NCI-H82 treated with DMSO at 0.1 percent for 48 hours (cell line): ENCODE measurements around the gene IKBKE.

Source experiments
- DNase-seq: peaks from one replicate; lab custom pipeline; 2025; ENCODE audit not compliant: unreplicated experiment; lab: John Stamatoyannopoulos, UW

The IKBKE gene

GRCh38 chr1:206538901-206539640 lies 68.8 kb downstream of the IKBKE start:
- DNase-seq = no peak

GRCh38 chr1:206540044-206540780 lies 69.9 kb downstream of the IKBKE start:
- no peak for DNase-seq

- DNase-seq = no peak
Measured at GRCh38 chr1:206541236-206541833, 71.1 kb downstream of the IKBKE start.

GRCh38 chr1:206544562-206545257 lies 74.4 kb downstream of the IKBKE start:
- peak; percentile 34 for DNase-seq

DNA sequence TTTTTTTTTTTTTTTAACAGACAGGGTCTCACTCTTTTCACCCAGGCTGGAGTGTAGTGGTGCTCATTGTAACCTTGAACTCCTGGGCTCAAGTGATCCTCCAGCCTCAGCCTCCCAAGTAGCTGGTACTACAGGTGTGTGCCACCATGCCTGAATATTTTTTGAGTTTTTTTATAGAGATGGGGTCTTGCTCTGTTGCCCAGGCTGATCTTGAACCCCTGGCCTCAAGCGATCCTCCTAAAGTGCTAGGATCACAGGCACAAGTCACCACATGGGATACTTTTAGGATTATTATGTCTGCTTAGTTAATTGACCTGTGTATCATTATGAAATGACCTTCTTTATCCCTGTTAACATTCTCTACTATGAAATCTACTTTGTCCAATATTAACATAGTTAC lies 75.1 kb downstream of the IKBKE start:
- DNase-seq = no peak
